SK-N-SH (cell line): ENCODE results near the gene HDAC4. TPM values are rescaled to one million over a fixed set of nuclear protein-coding genes. Genes with fewer than 3 reads are reported as not detected.

ENCODE experiments used
- CTCF ChIA-PET: fragments of 300-600, 350-600 bp; formaldehyde crosslinking; extraction: SDS; loops from one replicate; lab custom pipeline; 2021; lab: Yijun Ruan, JAX
- POLR2A ChIA-PET: fragments of 350-600 bp; sonication (Branson Sonifier 250); formaldehyde crosslinking; extraction: SDS; loops from one replicate; lab custom pipeline; 2020; ENCODE audit warnings: antibody characterized with exemption, inconsistent platforms; lab: Yijun Ruan, JAX
- DNase-seq: peaks from one replicate; pipeline ENCODE4 v3.0.0; 2012
- H2AFZ ChIP-seq: fragments of 200-600 bp; sonication (generic); 2 replicates; pipeline ENCODE4 v1.8.1; 2016; ENCODE audit warnings: antibody characterized with exemption, mild to moderate bottlenecking, low read depth
- H3F3A ChIP-seq: fragments of 200-600 bp; sonication (generic); replicated peaks from 2 replicates; pipeline ENCODE3; 2016; ENCODE audit warnings: antibody characterized with exemption, mild to moderate bottlenecking; ENCODE audit not compliant: insufficient read depth
- H3K27ac ChIP-seq, 2 experiments: fragments of 200-500 bp in 1 of 2; fragments of 200-600 bp in 1 of 2; sonication (Bioruptor generic) in 1 of 2; sonication (generic), shearing (Covaris generic) in 1 of 2; 2 replicates each; pipeline versions ENCODE4 v1.5.1 to v1.6.1; 2014 to 2016; ENCODE audit warnings: low read depth in 2 of 2, inconsistent platforms in 1 of 2, low read length in 1 of 2, mild to moderate bottlenecking in 1 of 2, mixed read lengths in 1 of 2
- H3K27me3 ChIP-seq: fragments of 200-600 bp; sonication (generic), shearing (Covaris generic); 2 replicates; pipeline ENCODE4 v1.6.1; 2016; ENCODE audit warnings: mixed run types; ENCODE audit not compliant: insufficient read depth
- H3K36me3 ChIP-seq, 2 experiments: fragments of 200-500 bp in 1 of 2; fragments of 200-600 bp in 1 of 2; sonication (Bioruptor generic) in 1 of 2; sonication (generic) in 1 of 2; replicated peaks in 1 of 2; 2 replicates each; pipeline versions ENCODE3 to v1.5.1; 2014 to 2016; ENCODE audit warnings: low read length in 1 of 2, mild to moderate bottlenecking in 1 of 2; ENCODE audit not compliant: insufficient read depth in 2 of 2, control insufficient read depth in 1 of 2
- H3K4me1 ChIP-seq, 2 experiments: fragments of 200-500 bp in 1 of 2; fragments of 200-600 bp in 1 of 2; sonication (Bioruptor generic) in 1 of 2; sonication (generic), shearing (Covaris generic) in 1 of 2; 2 replicates each; pipeline versions ENCODE4 v1.5.1 to v1.6.1; 2014 to 2016; ENCODE audit warnings: low read depth in 1 of 2, low read length in 1 of 2, mixed run types in 1 of 2; ENCODE audit not compliant: insufficient read depth in 2 of 2, control insufficient read depth in 1 of 2
- H3K4me2 ChIP-seq: fragments of 200-600 bp; sonication (generic), shearing (Covaris generic); 2 replicates; pipeline ENCODE4 v1.6.1; 2017; ENCODE audit warnings: mixed run types
- H3K4me3 ChIP-seq, 2 experiments: fragments of 200-500 bp in 1 of 2; fragments of 200-600 bp in 1 of 2; sonication (Bioruptor generic) in 1 of 2; sonication (generic), shearing (Covaris generic) in 1 of 2; 2 replicates each; pipeline versions ENCODE4 v1.5.1 to v1.8.1; 2014 to 2016; ENCODE audit warnings: low read depth in 2 of 2, inconsistent platforms in 1 of 2, low read length in 1 of 2, mild to moderate bottlenecking in 1 of 2, mixed read lengths in 1 of 2, moderate library complexity in 1 of 2
- H3K79me2 ChIP-seq: fragments of 200-600 bp; sonication (generic); 2 replicates; pipeline ENCODE4 v1.8.1; 2017; ENCODE audit warnings: mild to moderate bottlenecking; ENCODE audit not compliant: insufficient read depth
- H3K9ac ChIP-seq: fragments of 200-600 bp; sonication (generic); 2 replicates; pipeline ENCODE4 v1.6.1; 2017; ENCODE audit warnings: mixed run types
- H3K9me2 ChIP-seq: fragments of 200-600 bp; sonication (generic); 2 replicates; pipeline ENCODE4 v1.6.1; 2017; ENCODE audit warnings: mixed run types
- H3K9me3 ChIP-seq: fragments of 200-600 bp; sonication (generic); 2 replicates; pipeline ENCODE4 v1.6.1; 2017; ENCODE audit warnings: mixed run types, mild to moderate bottlenecking, moderate library complexity
- H4K20me1 ChIP-seq: fragments of 200-600 bp; sonication (generic); 2 replicates; pipeline ENCODE4 v1.6.1; 2017; ENCODE audit warnings: mild to moderate bottlenecking, mixed run types; ENCODE audit not compliant: insufficient read depth
- CHD2 ChIP-seq: fragments of 150-350 bp; IDR thresholded peaks from 2 replicates; pipeline ENCODE4 v1.6.1; 2018; ENCODE audit warnings: low read length; ENCODE audit not compliant: partially characterized antibody
- CTCF ChIP-seq: fragments of 200-600 bp; sonication (generic); IDR thresholded peaks from 2 replicates; pipeline ENCODE4 v1.6.1; 2017; ENCODE audit warnings: antibody characterized with exemption, mild to moderate bottlenecking, moderate library complexity
- ELF1 ChIP-seq: IDR thresholded peaks from 2 replicates; pipeline ENCODE4 v1.4.0; 2012
- EP300 ChIP-seq, 2 experiments: IDR thresholded peaks; 2 replicates each; pipeline versions ENCODE4 v1.4.0 to v1.6.1; 2012; ENCODE audit warnings: borderline replicate concordance in 1 of 2, low read depth in 1 of 2, low read length in 1 of 2
- EZH2phosphoT487 ChIP-seq: fragments of 200-600 bp; sonication (generic); IDR thresholded peaks from 2 replicates; pipeline ENCODE4 v1.6.1; 2017; ENCODE audit warnings: low read depth, mixed run types, mild to moderate bottlenecking, antibody characterized with exemption, moderate library complexity, borderline replicate concordance
- FOSL2 ChIP-seq: IDR thresholded peaks from 2 replicates; pipeline ENCODE4 v1.4.0; 2012; ENCODE audit warnings: low read depth, mild to moderate bottlenecking, moderate library complexity, borderline replicate concordance
- FOXJ3 ChIP-seq: sonication (generic); formaldehyde crosslinking; IDR thresholded peaks from 2 replicates; pipeline ENCODE4 v1.5.1; 2020; ENCODE audit warnings: mild to moderate bottlenecking, missing genetic modification reagents
- FOXM1 ChIP-seq: IDR thresholded peaks from 2 replicates; pipeline ENCODE4 v1.4.0; 2012; ENCODE audit warnings: low read depth, mild to moderate bottlenecking
- JUND ChIP-seq: IDR thresholded peaks from 2 replicates; pipeline ENCODE4 v1.4.0; 2012
- MAX ChIP-seq: IDR thresholded peaks from 2 replicates; pipeline ENCODE4 v1.4.0; 2012; ENCODE audit warnings: low read depth
- NFIC ChIP-seq: IDR thresholded peaks from 2 replicates; pipeline ENCODE4 v1.4.0; 2012; ENCODE audit warnings: borderline replicate concordance
- NRF1 ChIP-seq: IDR thresholded peaks from 2 replicates; pipeline ENCODE4 v1.6.1; 2012; ENCODE audit warnings: low read depth, mild to moderate bottlenecking, low read length
- RAD21 ChIP-seq: IDR thresholded peaks from 2 replicates; pipeline ENCODE4 v1.6.1; 2012; ENCODE audit warnings: mild to moderate bottlenecking, low read length
- RCOR1 ChIP-seq: fragments of 150-350 bp; IDR thresholded peaks from 2 replicates; pipeline ENCODE4 v1.6.1; 2017; ENCODE audit warnings: antibody characterized with exemption, low read length
- SMC3 ChIP-seq: IDR thresholded peaks from 2 replicates; pipeline ENCODE4 v1.6.1; 2012; ENCODE audit warnings: low read depth, low read length, improper control_type of control experiment
- TCF12 ChIP-seq: IDR thresholded peaks from 2 replicates; pipeline ENCODE4 v1.4.0; 2012
- TEAD4 ChIP-seq: IDR thresholded peaks from 2 replicates; pipeline ENCODE4 v1.4.0; 2012; ENCODE audit warnings: mild to moderate bottlenecking, borderline replicate concordance; ENCODE audit not compliant: insufficient read depth
- ZBTB33 ChIP-seq: IDR thresholded peaks from 2 replicates; pipeline ENCODE4 v1.4.0; 2012; ENCODE audit warnings: low read depth, borderline replicate concordance
- WGBS: methylation state at CpG from one replicate; pipeline ENCODE4 v1.1.6; 2017; ENCODE audit warnings: low lambda C conversion rate; 5-methylcytosine and 5-hydroxymethylcytosine counted together
- polyA plus RNA-seq, 3 experiments: library from polyadenylated mRNA; depleted of rRNA; stranded (reverse); fragments of >200 nt; gene quantifications; 2 replicates each; pipeline ENCODE4 v1.2.3, GENCODE V29; 2012

The HDAC4 gene
- polyA plus RNA-seq, 1 of the 3 experiments (the other 2 are of a cell fraction), result 5.5 TPM

GRCh38 chr2:239341146-239341732, 59.6 kb downstream of the HDAC4 start:
- no peak overlapping the region for H3K27ac ChIP-seq
- H3K9me3 ChIP-seq, result no peaks in the 10 kb centered on the region
- peaks cover 4% of the 10 kb centered on the region; the same call in 1 of the 2 replicates for H3K79me2 ChIP-seq
- no peaks in the 10 kb centered on the region for H3K27me3 ChIP-seq
- no peak for TF ChIP-seq JUND
- no peak for TF ChIP-seq ELF1
- no peak for TF ChIP-seq SMC3
- TF ChIP-seq TCF12, result no peak
- TF ChIP-seq EZH2phosphoT487, result no peak
- TF ChIP-seq CHD2, result no peak
- TF ChIP-seq RCOR1, result no peak
- TF ChIP-seq FOSL2, result no peak
- 91% methylated on average over 8 of the region's 8 CpGs for WGBS
- no peak overlapping the region for H3K4me3 ChIP-seq
- H3K4me2 ChIP-seq, result no peak overlapping the region
- H3K36me3 ChIP-seq, result no peaks in the 10 kb centered on the region
- H3K4me1 ChIP-seq, result peaks cover 0 to 17% of the 10 kb centered on the region in 2 experiments; a peak in 1 of 4 replicates
- no peaks in the 10 kb centered on the region for H4K20me1 ChIP-seq
- H3K9ac ChIP-seq, result no peak overlapping the region
- ChIA-PET CTCF (no interaction called here), POLR2A (no interaction called here)
- no peak overlapping the region for H2AFZ ChIP-seq
- no peak for DNase-seq
- no peaks in the 10 kb centered on the region for H3K9me2 ChIP-seq
- H3F3A ChIP-seq, result no peaks in the 10 kb centered on the region

- Histone ChIP-seq H3F3A (no peaks in the 10 kb centered on the region), H4K20me1 (no peaks in the 10 kb centered on the region), H3K27me3 (no peaks in the 10 kb centered on the region), H3K9me3 (no peaks in the 10 kb centered on the region), H3K4me3 (no peak overlapping the region), H3K4me2 (no peak overlapping the region), H3K27ac (no peak overlapping the region), H3K4me1 (peaks cover 0 to 17% of the 10 kb centered on the region in 2 experiments; a peak in 1 of 4 replicates), H3K36me3 (no peaks in the 10 kb centered on the region), H3K9ac (no peak overlapping the region), H3K79me2 (no peaks in the 10 kb centered on the region), H2AFZ (no peak overlapping the region), H3K9me2 (no peaks in the 10 kb centered on the region)
- DNase-seq, result no peak
- TF ChIP-seq RAD21, result no peak
- CTCF ChIA-PET, result no interaction called here
- 93% methylated on average over 7 of the region's 7 CpGs for WGBS
- POLR2A ChIA-PET, result no interaction called here
These were observed 60.9 kb downstream of the HDAC4 start for GRCh38 chr2:239339726-239340601.

- no peaks in the 10 kb centered on the region for H3K27me3 ChIP-seq
- H3K9me2 ChIP-seq, result no peaks in the 10 kb centered on the region
- H3K27ac ChIP-seq, result no peak overlapping the region
- ChIA-PET CTCF (no interaction called here), POLR2A (no interaction called here)
- H2AFZ ChIP-seq, result no peak overlapping the region
- H4K20me1 ChIP-seq, result no peaks in the 10 kb centered on the region
- H3K9me3 ChIP-seq, result no peaks in the 10 kb centered on the region
- H3K4me2 ChIP-seq, result no peak overlapping the region
- H3F3A ChIP-seq, result no peaks in the 10 kb centered on the region
- DNase-seq, result no peak
- H3K79me2 ChIP-seq, result peaks cover 5% of the 10 kb centered on the region; the same call in 1 of the 2 replicates
- H3K4me3 ChIP-seq, result no peak overlapping the region
- no peaks in the 10 kb centered on the region for H3K36me3 ChIP-seq
- no peak overlapping the region for H3K9ac ChIP-seq
- peaks cover 0 to 13% of the 10 kb centered on the region in 2 experiments; a peak in 1 of 4 replicates for H3K4me1 ChIP-seq
- 74% methylated on average over 4 of the region's 6 CpGs for WGBS
- TF ChIP-seq ELF1, result no peak
- TF ChIP-seq FOXJ3 (CRISPR knock-in tag), result no peak
- no peak for TF ChIP-seq RAD21
- TF ChIP-seq TEAD4, result no peak
- no peak for TF ChIP-seq ZBTB33
- TF ChIP-seq NRF1, result no peak
- TF ChIP-seq NFIC, result no peak
- no peak for TF ChIP-seq CTCF
- TF ChIP-seq TCF12, result no peak
- TF ChIP-seq MAX, result no peak
- TF ChIP-seq FOXM1, result no peak
- no peak for TF ChIP-seq EP300 (IDR thresholded peaks at IDR 0.05; ENCODE audit: borderline replicate concordance in 1 of 2, low read depth in 1 of 2, low read length in 1 of 2)
These were observed 61.6 kb downstream of the HDAC4 start for GRCh38 chr2:239339241-239339640.
